Kidney (tissue), 22 donors: ENCODE measurements around the gene KRTAP16-1. TPM values are rescaled to one million over a fixed set of nuclear protein-coding genes. Genes with fewer than 3 reads are reported as not detected.

Source experiments
- DNase-seq, 5 donors: peaks; one replicate each; pipeline ENCODE4 v3.0.0-alpha.2; 2013 to 2020
- FAIRE-seq: peaks from 2 replicates; lab custom pipeline; 2012; peaks lifted over from hg19 to GRCh38; lab: Jason Lieb, UNC
- H3K27ac ChIP-seq, 2 donors: one replicate each; pipeline ENCODE4 v1.7.0; 2013; ENCODE audit warnings: low read depth in 2 of 2, low read length in 2 of 2, inconsistent platforms in 1 of 2
- H3K27me3 ChIP-seq: one replicate; pipeline ENCODE4 v1.7.1; 2013; ENCODE audit warnings: low read length, inconsistent platforms; ENCODE audit not compliant: control insufficient read depth, insufficient read depth
- H3K36me3 ChIP-seq, 3 donors: one replicate each; pipeline versions ENCODE4 v1.7.0 to v1.7.1; 2013; ENCODE audit warnings: low read length in 3 of 3, control low read depth in 1 of 3, inconsistent platforms in 1 of 3; ENCODE audit not compliant: insufficient read depth in 3 of 3, control insufficient read depth in 2 of 3
- H3K4me1 ChIP-seq, 3 donors: one replicate each; pipeline versions ENCODE4 v1.7.0 to v1.7.1; 2013; ENCODE audit warnings: low read length in 3 of 3, inconsistent platforms in 1 of 3, low read depth in 1 of 3; ENCODE audit not compliant: control insufficient read depth in 2 of 3, insufficient read depth in 2 of 3
- H3K4me3 ChIP-seq, 3 donors: one replicate each; pipeline versions ENCODE4 v1.7.0 to v1.8.1; 2013; ENCODE audit warnings: low read length in 3 of 3, control low read depth in 1 of 3, inconsistent platforms in 1 of 3
- H3K9ac ChIP-seq, 3 donors: one replicate each; pipeline versions ENCODE4 v1.7.0 to v1.7.1; 2013; ENCODE audit warnings: low read length in 3 of 3, control low read depth in 1 of 3, inconsistent platforms in 1 of 3
- H3K9me3 ChIP-seq, 3 donors: one replicate each; pipeline versions ENCODE4 v1.7.0 to v1.7.1; 2013; ENCODE audit warnings: low read length in 3 of 3, control low read depth in 1 of 3, inconsistent platforms in 1 of 3; ENCODE audit not compliant: control insufficient read depth in 2 of 3, insufficient read depth in 1 of 3
- CTCF ChIP-seq: IDR thresholded peaks from 3 replicates; pipeline ENCODE4 v1.5.1; 2012; ENCODE audit warnings: mild to moderate bottlenecking, moderate library complexity, borderline replicate concordance; ENCODE audit not compliant: insufficient read depth; ENCODE audit errors: extremely low read depth
- intact Hi-C: fragments of 100-400 bp; cut with DNase I; formaldehyde crosslinking; loops from one replicate; pipeline ENCODE4 v1.11.1; 2022
- long read RNA-seq, 10 donors: library from polyadenylated mRNA in 1 of 10; unstranded in 1 of 10; transcript quantifications; one replicate each; pipeline ENCODE4 v2.0.0 and lab custom pipeline, GENCODE V29; 2021 to 2026
- polyA plus RNA-seq: library from polyadenylated mRNA; stranded (reverse); fragments of 350-450 nt; fragmentation: Illumina TruSeq; extraction: RNeasy Lipid Tissue Mini Kit (QIAGEN cat#74804); gene quantifications from one replicate; pipeline ENCODE4 v1.2.3, GENCODE V29; 2014; ENCODE audit warnings: low read depth, low replicate concordance; ENCODE audit not compliant: insufficient read depth
- total RNA-seq: library from RNA; stranded (reverse); fragmentation: NEBNext Ultra II Directional; extraction: Animal tissue kit (Norgen Biotek cat#: 25700); gene quantifications from one replicate; pipeline ENCODE4 v1.2.1, GENCODE V29; 2021
- donor health status: control.
- donor health status: control.
- donor health status: control.
- donor health status: control.
- donor health status: control.
- donor health status: DM: yes; HTN: yes; CAD: no.
- donor health status: Normal renal cell carcinoma (clear cell type).

KRTAP16-1 gene
- not detected for total RNA-seq
- polyA plus RNA-seq: not detected
- long read RNA-seq, donor 1: 0 reads
- long read RNA-seq, donor 2: 0 reads
- long read RNA-seq, donor 3: 0 reads
- long read RNA-seq, donor 4: 0 reads
- long read RNA-seq, donor 5: 0 reads
- long read RNA-seq, donor 6: 0 reads
- long read RNA-seq, donor 7: 0 reads
- long read RNA-seq, donor 8: 0 reads
- long read RNA-seq, donor 9: 0 reads
- long read RNA-seq, donor 10: 0 reads

DNA sequence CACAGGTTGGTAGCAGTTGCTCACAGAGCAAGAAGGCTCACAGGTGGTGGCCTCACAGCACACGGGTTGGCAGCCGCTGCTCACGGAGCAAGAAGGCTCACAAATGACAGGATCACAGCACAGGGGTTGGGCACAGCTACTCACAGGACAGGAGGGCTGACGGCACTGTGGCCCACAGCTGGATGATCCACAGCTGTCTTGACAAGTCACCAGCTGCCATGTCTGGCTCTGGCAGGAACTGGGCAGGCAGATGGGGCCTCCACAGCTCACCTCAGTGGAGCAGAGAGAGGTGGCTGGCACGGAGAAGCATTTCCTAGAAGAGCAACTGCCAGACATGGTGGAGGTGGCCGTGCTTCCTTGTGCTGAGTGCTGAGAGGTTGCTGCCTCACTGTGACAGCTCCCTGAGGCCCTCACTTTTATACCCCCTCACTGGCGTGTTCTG, at the start of gene KRTAP16-1:
Gene KRTAP16-1 (minus strand): TSS at position 392 of the 442 bp plus-strand sequence. CDS start 56 bp downstream, at position 336.
- Histone ChIP-seq H3K4me3 (no peak within 1 kb of the TSS), H3K4me1 (peaks cover 0 to 2% (median 0%) of the 10 kb centered on the region in 3 donors), H3K36me3 (no peaks in the 10 kb centered on the region), H3K27me3 (no peaks in the 10 kb centered on the region), H3K9me3 (no peaks in the 10 kb centered on the region), H3K9ac (no peak within 1 kb of the TSS), H3K27ac (no peak within 1 kb of the TSS)
- TF ChIP-seq CTCF: no peak
- DNase-seq (no peak), FAIRE-seq (no peak)
- intact Hi-C loops: no loop called here

GRCh38 chr17:41354536-41354935, 45.4 kb upstream of the KRTAP16-1 start:
- Histone ChIP-seq H3K27me3 (no peaks in the 10 kb centered on the region), H3K4me3 (no peak overlapping the region), H3K9me3 (peaks cover 0 to 8% (median 0%) of the 10 kb centered on the region in 3 donors), H3K4me1 (no peaks in the 10 kb centered on the region), H3K27ac (no peak overlapping the region), H3K36me3 (no peaks in the 10 kb centered on the region), H3K9ac (no peak overlapping the region)
- FAIRE-seq: no peak
- no peak for TF ChIP-seq CTCF
- intact Hi-C loops: no loop called here
- no peak for DNase-seq

GRCh38 chr17:41352597-41353366, 43.7 kb upstream of the KRTAP16-1 start:
- no peak for TF ChIP-seq CTCF
- no peak for FAIRE-seq
- Histone ChIP-seq H3K27me3 (no peaks in the 10 kb centered on the region), H3K4me3 (no peak overlapping the region), H3K36me3 (no peaks in the 10 kb centered on the region), H3K9ac (no peak overlapping the region), H3K27ac (no peak overlapping the region), H3K9me3 (peaks cover 0 to 8% (median 0%) of the 10 kb centered on the region in 3 donors), H3K4me1 (no peaks in the 10 kb centered on the region)
- intact Hi-C loops: no loop called here
- DNase-seq: no peak
